ENCODE measurements around the gene MGRN1. TPM values are rescaled to one million over a fixed set of nuclear protein-coding genes. Genes with fewer than 3 reads are reported as not detected.

Gene MGRN1
- total RNA-seq, 4 donors from 2014 or later: 26.4 to 51.8 (median 31.4) TPM

- TF ChIP-seq, protein P1, sequence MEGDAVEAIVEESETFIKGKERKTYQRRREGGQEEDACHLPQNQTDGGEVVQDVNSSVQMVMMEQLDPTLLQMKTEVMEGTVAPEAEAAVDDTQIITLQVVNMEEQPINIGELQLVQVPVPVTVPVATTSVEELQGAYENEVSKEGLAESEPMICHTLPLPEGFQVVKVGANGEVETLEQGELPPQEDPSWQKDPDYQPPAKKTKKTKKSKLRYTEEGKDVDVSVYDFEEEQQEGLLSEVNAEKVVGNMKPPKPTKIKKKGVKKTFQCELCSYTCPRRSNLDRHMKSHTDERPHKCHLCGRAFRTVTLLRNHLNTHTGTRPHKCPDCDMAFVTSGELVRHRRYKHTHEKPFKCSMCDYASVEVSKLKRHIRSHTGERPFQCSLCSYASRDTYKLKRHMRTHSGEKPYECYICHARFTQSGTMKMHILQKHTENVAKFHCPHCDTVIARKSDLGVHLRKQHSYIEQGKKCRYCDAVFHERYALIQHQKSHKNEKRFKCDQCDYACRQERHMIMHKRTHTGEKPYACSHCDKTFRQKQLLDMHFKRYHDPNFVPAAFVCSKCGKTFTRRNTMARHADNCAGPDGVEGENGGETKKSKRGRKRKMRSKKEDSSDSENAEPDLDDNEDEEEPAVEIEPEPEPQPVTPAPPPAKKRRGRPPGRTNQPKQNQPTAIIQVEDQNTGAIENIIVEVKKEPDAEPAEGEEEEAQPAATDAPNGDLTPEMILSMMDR (IDR thresholded peaks at IDR 0.05): no peak
- DNase-seq (ENCODE audit: low spot score): no peak
- ATAC-seq (ENCODE audit: low FRiP score): no peak
Measured at GRCh38 chr16:4700380-4700996, 75.9 kb downstream of the MGRN1 start.

DNA sequence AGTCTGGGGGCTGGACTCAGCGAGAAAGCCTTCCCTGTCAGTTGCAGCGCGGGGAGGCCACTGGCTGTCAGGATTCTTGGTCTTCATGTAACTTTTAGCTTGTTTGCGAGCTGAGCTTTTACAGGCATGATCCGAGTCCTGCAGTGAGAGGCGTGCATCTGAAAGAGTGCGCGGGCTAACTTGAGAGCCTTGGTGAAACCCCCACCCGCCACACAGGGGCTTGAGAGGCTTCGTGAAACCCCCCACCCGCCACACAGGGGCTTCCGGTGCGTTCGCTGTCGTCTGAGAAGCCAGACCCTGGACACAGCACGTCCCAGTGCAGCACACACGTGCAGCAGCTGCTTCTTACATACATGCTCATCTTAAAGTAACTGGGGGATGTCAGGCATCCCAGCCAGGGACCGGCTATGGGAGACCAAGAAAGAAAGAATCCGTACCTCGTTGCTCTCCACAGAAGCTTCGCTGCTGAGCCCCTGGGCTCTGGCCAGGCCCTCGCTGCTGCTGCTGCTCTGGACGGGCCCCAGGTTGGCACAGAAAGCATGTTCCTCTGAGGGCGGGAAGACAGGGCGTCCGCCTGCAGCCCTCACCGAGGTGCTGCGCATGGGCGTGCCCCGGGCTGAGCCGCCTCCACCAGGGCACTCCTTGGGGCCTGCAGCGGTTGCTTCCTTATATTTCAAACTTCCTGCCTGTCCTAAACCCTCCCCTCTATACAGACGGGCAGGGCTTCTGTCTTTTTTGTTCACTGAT, 76.5 kb downstream of the MGRN1 start:
- ATAC-seq (ENCODE audit: low FRiP score): no peak
- DNase-seq (ENCODE audit: low spot score): no peak

GRCh38 chr16:4701791-4702465, 77.3 kb downstream of the MGRN1 start:
- DNase-seq (ENCODE audit: low spot score) (no peak), ATAC-seq (ENCODE audit: low FRiP score) (no peak)
- TF ChIP-seq, protein P1 (IDR thresholded peaks at IDR 0.05): no peak

More for the DNA sequence above, 76.5 kb downstream of the MGRN1 start:
- TF ChIP-seq, protein P1 (IDR thresholded peaks at IDR 0.05): no peak

- no peak for ATAC-seq (ENCODE audit: low FRiP score)
- TF ChIP-seq, protein P1 (IDR thresholded peaks at IDR 0.05): no peak
- no peak for DNase-seq (ENCODE audit: low spot score)
Measured at GRCh38 chr16:4702466-4702808, 77.8 kb downstream of the MGRN1 start.

DNA sequence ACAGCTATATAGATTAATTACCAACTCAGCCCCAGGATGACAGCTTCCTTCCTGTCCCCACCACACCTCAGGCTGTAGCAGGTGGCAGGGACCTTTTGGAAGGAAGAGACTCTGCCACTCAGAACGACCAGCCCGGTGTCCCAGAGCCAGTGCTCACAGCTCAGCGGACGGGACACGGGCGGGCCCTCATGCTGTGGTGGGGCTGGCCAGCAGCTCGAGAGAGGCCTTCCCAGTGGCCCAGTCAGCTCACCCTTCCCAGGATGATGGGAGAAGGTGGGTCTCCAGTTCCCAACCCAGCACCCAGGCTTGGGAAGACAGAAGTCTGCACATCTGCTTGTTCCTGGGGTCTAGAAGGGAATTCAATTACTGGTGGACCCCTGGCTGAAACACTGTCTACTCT, 79.3 kb downstream of the MGRN1 start:
- TF ChIP-seq, protein P1 (IDR thresholded peaks at IDR 0.05): no peak
- DNase-seq (ENCODE audit: low spot score) (no peak), ATAC-seq (ENCODE audit: low FRiP score) (no peak)

GRCh38 chr16:4704491-4704890, 79.9 kb downstream of the MGRN1 start:
- TF ChIP-seq, protein P1 (IDR thresholded peaks at IDR 0.05): no peak
- DNase-seq (ENCODE audit: low spot score): no peak
- no peak for ATAC-seq (ENCODE audit: low FRiP score)
